Left ventricle myocardium superior (tissue), 1 donor: ENCODE results near the gene WDR37. TPM values are rescaled to one million over a fixed set of nuclear protein-coding genes. Genes with fewer than 3 reads are reported as not detected.
A peak's percentile ranks its signal among the peaks of the same experiment; 100 is the strongest.
"Not testable (repeated sequence)": the region's sequence is repeated elsewhere in the genome, so short reads cannot be mapped to it uniquely, and the experiment has no call there.

Experiments used
- ATAC-seq: fragments of 200-7000 bp; cut with Tn5 transposase; one replicate; pipeline ENCODE4 v1.9.1; 2020; ENCODE audit warnings: mild to moderate bottlenecking, moderate library complexity
- DNase-seq: peaks from one replicate; pipeline ENCODE4 v3.0.0-alpha.2; 2020
- intact Hi-C: fragments of 100-400 bp; cut with micrococcal nuclease; formaldehyde crosslinking; loops from one replicate; pipeline ENCODE4 v1.11.0; 2022
- total RNA-seq: library from RNA; stranded (reverse); fragmentation: NEBNext Ultra II Directional; extraction: Animal tissue kit (Norgen Biotek cat#: 25700); gene quantifications from one replicate; pipeline ENCODE4 v1.2.1, GENCODE V29; 2021
- donor health status: DM: no; HTN: yes; CAD: no; lungs with severe emphysema.

The WDR37 gene
- total RNA-seq, 1 donor from 2014 or later: 35.0 TPM

GRCh38 chr10:1118318-1118717, 62.1 kb downstream of the WDR37 start:
- ATAC-seq, DNase-seq, intact Hi-C loops: not testable (repeated sequence)

GRCh38 chr10:1119027-1119426, 62.8 kb downstream of the WDR37 start:
- intact Hi-C loops: no loop called here
- ATAC-seq (peak; percentile 41), DNase-seq (no peak)

GRCh38 chr10:1119501-1119900, 63.3 kb downstream of the WDR37 start:
- no peak for DNase-seq
- intact Hi-C loops: no loop called here
- ATAC-seq: peak; percentile 25

GRCh38 chr10:1120306-1120705, 64.1 kb downstream of the WDR37 start:
- no peak for DNase-seq
- intact Hi-C loops: no loop called here
- no peak for ATAC-seq

GRCh38 chr10:1120801-1121211, 64.6 kb downstream of the WDR37 start:
- intact Hi-C loops: no loop called here
- DNase-seq (no peak), ATAC-seq (no peak)

- no peak for ATAC-seq
Measured at GRCh38 chr10:1121271-1121970, 65.2 kb downstream of the WDR37 start.

GRCh38 chr10:1122349-1122748, 66.2 kb downstream of the WDR37 start:
- DNase-seq: no peak
- intact Hi-C loops: no loop called here
- no peak for ATAC-seq

More at GRCh38 chr10:1121271-1121970, 65.2 kb downstream of the WDR37 start:
- intact Hi-C loops: no loop called here
- DNase-seq: no peak

- ATAC-seq: no peak
- intact Hi-C loops: no loop called here
Measured at GRCh38 chr10:1123198-1123597, 67.0 kb downstream of the WDR37 start.

GRCh38 chr10:1123972-1124371, 67.8 kb downstream of the WDR37 start:
- ATAC-seq (no peak), DNase-seq (no peak)
- intact Hi-C loops: no loop called here

More at GRCh38 chr10:1123198-1123597, 67.0 kb downstream of the WDR37 start:
- no peak for DNase-seq

GRCh38 chr10:1124796-1125195, 68.6 kb downstream of the WDR37 start:
- ATAC-seq (no peak), DNase-seq (no peak)
- intact Hi-C loops: no loop called here

- ATAC-seq: no peak
- intact Hi-C loops: no loop called here
- no peak for DNase-seq
Measured at GRCh38 chr10:1126461-1126860, 70.3 kb downstream of the WDR37 start.

GRCh38 chr10:1127629-1128028, 71.4 kb downstream of the WDR37 start:
- DNase-seq (no peak), ATAC-seq (no peak)
- intact Hi-C loops: no loop called here

GRCh38 chr10:1128115-1128514, 71.9 kb downstream of the WDR37 start:
- no peak for DNase-seq
- intact Hi-C loops: no loop called here
- no peak for ATAC-seq

- intact Hi-C loops: no loop called here
- ATAC-seq (no peak), DNase-seq (no peak)
Measured at GRCh38 chr10:1128649-1129048, 72.5 kb downstream of the WDR37 start.

GRCh38 chr10:1130226-1130625, 74.0 kb downstream of the WDR37 start:
- ATAC-seq (no peak), DNase-seq (no peak)
- intact Hi-C loops: no loop called here

- DNase-seq: no peak
- no peak for ATAC-seq
- intact Hi-C loops: no loop called here
Measured at GRCh38 chr10:1130995-1131790, 75.0 kb downstream of the WDR37 start.

- intact Hi-C loops: no loop called here
Measured at GRCh38 chr10:1132584-1132983, 76.4 kb downstream of the WDR37 start.

GRCh38 chr10:1133495-1134045, 77.4 kb downstream of the WDR37 start:
- DNase-seq (no peak), ATAC-seq (no peak)
- intact Hi-C loops: no loop called here

More at GRCh38 chr10:1132584-1132983, 76.4 kb downstream of the WDR37 start:
- DNase-seq (no peak), ATAC-seq (no peak)

GRCh38 chr10:1134156-1134555, 78.0 kb downstream of the WDR37 start:
- intact Hi-C loops: no loop called here
- ATAC-seq: no peak
- no peak for DNase-seq

- intact Hi-C loops: no loop called here
- ATAC-seq (no peak), DNase-seq (no peak)
Measured at GRCh38 chr10:1136268-1136667, 80.1 kb downstream of the WDR37 start.
